ENCODE measurements around the gene GBA2. TPM values are rescaled to one million over a fixed set of nuclear protein-coding genes. Genes with fewer than 3 reads are reported as not detected.

The GBA2 gene
- total RNA-seq, 1 donor from 2014 or later: 80.2 TPM

GRCh38 chr9:35771534-35771933 is 22.5 kb upstream of the GBA2 start:
- DNase-seq (ENCODE audit: missing footprints) (no peak), ATAC-seq (no peak)
- intact Hi-C loops (cut with DNase I): no loop called here

- DNase-seq (ENCODE audit: missing footprints): no peak
- intact Hi-C loops (cut with DNase I): no loop called here
- ATAC-seq: peak; percentile 87
Measured at GRCh38 chr9:35771075-35771433, 22.0 kb upstream of the GBA2 start.

- DNase-seq (ENCODE audit: missing footprints) (no peak), ATAC-seq (no peak)
- intact Hi-C loops (cut with DNase I): no loop called here
Measured at GRCh38 chr9:35769763-35770162, 20.7 kb upstream of the GBA2 start.

- intact Hi-C loops (cut with DNase I): no loop called here
- no peak for ATAC-seq
Measured at GRCh38 chr9:35767458-35767857, 18.4 kb upstream of the GBA2 start.

GRCh38 chr9:35766997-35767396 is 18.0 kb upstream of the GBA2 start:
- intact Hi-C loops (cut with DNase I): no loop called here
- DNase-seq (ENCODE audit: missing footprints) (no peak), ATAC-seq (no peak)

More at GRCh38 chr9:35767458-35767857, 18.4 kb upstream of the GBA2 start:
- DNase-seq (ENCODE audit: missing footprints): no peak

GRCh38 chr9:35763803-35764202 is 14.8 kb upstream of the GBA2 start:
- ATAC-seq (no peak), DNase-seq (ENCODE audit: missing footprints) (no peak)
- intact Hi-C loops (cut with DNase I): no loop called here

- no peak for ATAC-seq
- intact Hi-C loops (cut with DNase I): no loop called here
- DNase-seq (ENCODE audit: missing footprints): no peak
Measured at GRCh38 chr9:35763181-35763580, 14.2 kb upstream of the GBA2 start.

- ATAC-seq (no peak), DNase-seq (ENCODE audit: missing footprints) (no peak)
- intact Hi-C loops (cut with DNase I): no loop called here
Measured at GRCh38 chr9:35760651-35761050, 11.6 kb upstream of the GBA2 start.

- DNase-seq (ENCODE audit: missing footprints): no peak
- intact Hi-C loops (cut with DNase I): no loop called here
- no peak for ATAC-seq
Measured at GRCh38 chr9:35759795-35760194, 10.8 kb upstream of the GBA2 start.

- intact Hi-C loops (cut with DNase I): no loop called here
- ATAC-seq: peak; percentile 4
- no peak for DNase-seq (ENCODE audit: missing footprints)
Measured at GRCh38 chr9:35758475-35759050, 9.5 kb upstream of the GBA2 start.

GRCh38 chr9:35757892-35758275 is 8.9 kb upstream of the GBA2 start:
- no peak for ATAC-seq
- intact Hi-C loops (cut with DNase I): no loop called here

GRCh38 chr9:35757226-35757891 is 8.3 kb upstream of the GBA2 start:
- DNase-seq (ENCODE audit: missing footprints) (no peak), ATAC-seq (peak; percentile 58)
- intact Hi-C loops (cut with DNase I): no loop called here

More at GRCh38 chr9:35757892-35758275, 8.9 kb upstream of the GBA2 start:
- no peak for DNase-seq (ENCODE audit: missing footprints)

GRCh38 chr9:35756275-35757225 is 7.5 kb upstream of the GBA2 start:
- DNase-seq (ENCODE audit: missing footprints) (peak; percentile 83), ATAC-seq (peak; percentile 60)
- intact Hi-C loops (cut with DNase I): no loop called here

GRCh38 chr9:35755071-35755470 is 6.0 kb upstream of the GBA2 start:
- no peak for DNase-seq (ENCODE audit: missing footprints)
- intact Hi-C loops (cut with DNase I): no loop called here
- no peak for ATAC-seq

- DNase-seq (ENCODE audit: missing footprints) (no peak), ATAC-seq (no peak)
- intact Hi-C loops (cut with DNase I): loop anchor here (1.0 kb wide), 1 partner anchor 101 kb away; no protein-coding TSS in a partner anchor
Measured at GRCh38 chr9:35754264-35754663, 5.2 kb upstream of the GBA2 start, which contains the start of gene MSMP. Gene MSMP (minus strand): TSS chr9:35754276. CDS start chr9:35754129, 147 bp downstream.

- no peak for DNase-seq (ENCODE audit: missing footprints)
- intact Hi-C loops (cut with DNase I): no loop called here
- no peak for ATAC-seq
Measured at GRCh38 chr9:35753466-35753865, 4.4 kb upstream of the GBA2 start.

GRCh38 chr9:35750256-35750531 is 1.2 kb upstream of the GBA2 start:
- no peak for ATAC-seq
- intact Hi-C loops (cut with DNase I): no loop called here
- no peak for DNase-seq (ENCODE audit: missing footprints)

- intact Hi-C loops (cut with DNase I): loop anchor here (2.0 kb wide), 1 partner anchor 17 kb away; the partner anchor contains the start of genes CREB3 and TLN1
- no peak for DNase-seq (ENCODE audit: missing footprints)
- ATAC-seq: peak; percentile 23
Measured at GRCh38 chr9:35749515-35750255, 657 bp upstream of the GBA2 start.

GRCh38 chr9:35748242-35748857 is 678 bp downstream of the GBA2 start:
- DNase-seq (ENCODE audit: missing footprints) (peak; percentile 75), ATAC-seq (peak; percentile 1)
- intact Hi-C loops (cut with DNase I): loop anchor here (2.0 kb wide), 1 partner anchor 16 kb away; the partner anchor contains the start of genes CREB3 and TLN1

Measured in Right ventricle myocardium inferior (tissue), 1 donor.